Colonic mucosa (tissue), 4 donors: ENCODE data around the gene SAC3D1. TPM values are rescaled to one million over a fixed set of nuclear protein-coding genes. Genes with fewer than 3 reads are reported as not detected.

Source experiments
- DNase-seq: peaks from one replicate; pipeline ENCODE4 v3.0.0-alpha.2; 2020
- H3K27ac ChIP-seq: fragments of 200-600 bp; one replicate; pipeline ENCODE4 v1.8.0; 2021
- H3K27me3 ChIP-seq: fragments of 200-600 bp; one replicate; pipeline ENCODE4 v1.8.0; 2021
- H3K36me3 ChIP-seq: fragments of 200-600 bp; one replicate; pipeline ENCODE4 v1.8.0; 2021
- H3K4me1 ChIP-seq: fragments of 200-600 bp; one replicate; pipeline ENCODE4 v1.8.0; 2021; ENCODE audit warnings: mild to moderate bottlenecking
- H3K4me3 ChIP-seq: fragments of 200-600 bp; one replicate; pipeline ENCODE4 v1.8.0; 2021
- H3K9ac ChIP-seq, 2 donors: one replicate each; pipeline ENCODE4 v1.7.0; 2013; ENCODE audit warnings: control low read depth in 2 of 2, low read depth in 2 of 2, low read length in 2 of 2
- H3K9me3 ChIP-seq: fragments of 200-600 bp; one replicate; pipeline ENCODE4 v1.8.0; 2021
- intact Hi-C: fragments of 100-400 bp; cut with DNase I; formaldehyde crosslinking; loops from one replicate; pipeline ENCODE4 v1.14.1; 2022
- total RNA-seq, 2 donors: library from RNA; stranded (reverse); fragmentation: NEBNext Ultra II Directional in 1 of 2; extraction: Animal tissue kit (Norgen Biotek cat#: 25700) in 1 of 2; gene quantifications; one replicate each; pipeline ENCODE4 v1.2.1, GENCODE V29; 2021
- TF ChIP-seq, protein P1 (sequence below): fragments of 200-600 bp; IDR thresholded peaks from one replicate; pipeline ENCODE4 v1.8.0; 2022; ENCODE audit warnings: antibody characterized with exemption, mild to moderate bottlenecking
- donor health status: healthy.
- donor health status: DM: no; HTN: no; CAD: no.
- donor health status: DM: no; HTN: no; CAD: no.

Gene SAC3D1
- total RNA-seq, 2 donors from 2014 or later: 12.9 to 26.7 TPM

DNA sequence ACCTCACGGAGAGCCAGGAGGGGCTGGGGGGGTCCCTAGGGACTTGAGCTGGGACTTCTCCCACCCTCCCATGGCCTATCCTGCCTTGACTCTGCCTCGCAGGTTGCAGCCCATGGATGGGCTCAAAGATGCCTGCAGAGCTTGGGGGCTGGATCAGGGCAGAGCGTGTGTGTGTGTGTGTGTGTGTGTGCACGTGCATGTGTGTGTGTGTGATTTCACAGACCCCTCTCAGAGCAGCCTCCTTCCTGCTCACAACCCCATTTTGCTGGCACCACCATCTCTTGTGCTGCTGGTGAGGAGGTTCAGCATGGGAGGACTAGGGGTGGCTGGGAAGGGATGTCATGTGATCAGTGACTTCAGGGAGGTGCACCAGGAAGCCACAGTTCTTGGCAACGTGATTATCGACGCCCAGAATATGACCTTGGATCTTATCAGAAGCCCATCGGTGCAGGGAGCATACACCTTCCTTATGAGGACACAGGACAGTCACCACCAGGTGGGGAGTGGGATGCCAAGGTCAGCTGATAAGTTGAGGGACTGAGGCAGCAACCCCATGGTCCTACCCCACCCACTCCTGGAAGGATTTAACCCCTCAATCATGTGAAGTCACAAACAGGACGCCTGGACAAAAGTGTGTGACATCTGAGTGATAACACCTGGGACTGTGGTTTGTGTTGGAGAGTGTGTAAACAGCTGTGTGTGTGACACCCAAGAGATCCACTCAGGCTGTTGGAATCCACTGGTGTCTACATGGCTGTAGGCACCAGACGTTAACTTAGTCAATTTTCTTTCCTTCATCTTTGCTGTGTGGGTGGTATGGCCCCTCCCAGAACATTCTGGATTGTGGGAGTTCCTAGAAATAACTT, 19.2 kb downstream of the SAC3D1 start:
- TF ChIP-seq, protein P1, sequence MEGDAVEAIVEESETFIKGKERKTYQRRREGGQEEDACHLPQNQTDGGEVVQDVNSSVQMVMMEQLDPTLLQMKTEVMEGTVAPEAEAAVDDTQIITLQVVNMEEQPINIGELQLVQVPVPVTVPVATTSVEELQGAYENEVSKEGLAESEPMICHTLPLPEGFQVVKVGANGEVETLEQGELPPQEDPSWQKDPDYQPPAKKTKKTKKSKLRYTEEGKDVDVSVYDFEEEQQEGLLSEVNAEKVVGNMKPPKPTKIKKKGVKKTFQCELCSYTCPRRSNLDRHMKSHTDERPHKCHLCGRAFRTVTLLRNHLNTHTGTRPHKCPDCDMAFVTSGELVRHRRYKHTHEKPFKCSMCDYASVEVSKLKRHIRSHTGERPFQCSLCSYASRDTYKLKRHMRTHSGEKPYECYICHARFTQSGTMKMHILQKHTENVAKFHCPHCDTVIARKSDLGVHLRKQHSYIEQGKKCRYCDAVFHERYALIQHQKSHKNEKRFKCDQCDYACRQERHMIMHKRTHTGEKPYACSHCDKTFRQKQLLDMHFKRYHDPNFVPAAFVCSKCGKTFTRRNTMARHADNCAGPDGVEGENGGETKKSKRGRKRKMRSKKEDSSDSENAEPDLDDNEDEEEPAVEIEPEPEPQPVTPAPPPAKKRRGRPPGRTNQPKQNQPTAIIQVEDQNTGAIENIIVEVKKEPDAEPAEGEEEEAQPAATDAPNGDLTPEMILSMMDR: no peak
- H3K27me3 ChIP-seq: no peaks in the 10 kb centered on the region
- H3K4me3 ChIP-seq: no peak overlapping the region
- H3K9me3 ChIP-seq: no peaks in the 10 kb centered on the region
- DNase-seq: peak; percentile 45
- no peak overlapping the region for H3K9ac ChIP-seq
- no peak overlapping the region for H3K27ac ChIP-seq
- no peaks in the 10 kb centered on the region for H3K36me3 ChIP-seq
- intact Hi-C loops: no loop called here
- no peaks in the 10 kb centered on the region for H3K4me1 ChIP-seq

DNA sequence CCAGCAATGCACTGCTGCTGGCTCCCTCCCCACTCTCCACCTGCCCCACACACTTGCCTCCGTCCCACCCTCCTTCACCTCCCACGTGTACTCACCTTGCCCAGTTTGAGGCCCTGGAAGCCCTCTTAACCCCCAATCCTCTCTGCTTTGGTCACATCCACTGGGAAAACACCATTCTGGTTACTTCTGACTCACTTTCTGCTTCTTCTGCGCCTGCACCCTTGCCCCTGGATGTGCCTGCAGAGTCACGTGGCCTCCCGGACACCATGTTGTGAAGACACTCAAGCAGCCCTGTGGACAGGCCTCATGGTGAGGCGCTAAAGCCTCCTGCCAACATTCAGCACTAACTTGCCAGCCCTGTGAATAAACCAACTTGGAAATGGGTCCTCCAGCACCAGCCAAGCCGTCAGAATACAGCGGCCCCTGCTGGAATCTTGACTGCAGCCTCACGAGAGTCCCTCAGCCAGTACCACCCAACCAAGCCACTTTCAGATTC, 20.0 kb downstream of the SAC3D1 start:
- TF ChIP-seq, protein P1: no peak
- no peaks in the 10 kb centered on the region for H3K36me3 ChIP-seq
- H3K4me3 ChIP-seq: no peak overlapping the region
- intact Hi-C loops: no loop called here
- no peak for DNase-seq
- H3K4me1 ChIP-seq: no peaks in the 10 kb centered on the region
- no peak overlapping the region for H3K9ac ChIP-seq
- H3K27me3 ChIP-seq: no peaks in the 10 kb centered on the region
- no peaks in the 10 kb centered on the region for H3K9me3 ChIP-seq
- no peak overlapping the region for H3K27ac ChIP-seq

DNA sequence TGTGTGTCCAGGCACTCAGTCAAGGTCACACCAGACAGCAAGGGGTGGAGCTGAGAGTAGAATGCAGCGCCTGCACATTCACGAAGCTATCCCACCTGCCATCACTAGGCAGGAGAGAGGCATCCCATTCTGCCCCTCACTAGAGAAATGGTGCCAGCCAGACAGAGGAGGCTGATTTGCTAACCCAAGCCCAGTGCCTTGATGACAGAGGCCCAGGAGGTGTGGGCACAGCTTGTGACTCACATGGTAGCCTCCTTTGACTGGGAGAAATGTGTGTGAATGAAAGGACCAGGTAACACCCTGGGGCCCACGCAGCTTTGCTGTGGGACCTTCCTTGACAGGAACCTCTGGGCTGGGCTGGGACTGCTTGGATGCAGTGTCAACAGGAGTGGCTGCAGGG, 22.5 kb downstream of the SAC3D1 start:
- intact Hi-C loops: no loop called here
- H3K9ac ChIP-seq: no peak overlapping the region
- no peak overlapping the region for H3K27ac ChIP-seq
- H3K36me3 ChIP-seq: no peaks in the 10 kb centered on the region
- no peaks in the 10 kb centered on the region for H3K4me1 ChIP-seq
- H3K27me3 ChIP-seq: no peaks in the 10 kb centered on the region
- no peak for DNase-seq
- no peaks in the 10 kb centered on the region for H3K9me3 ChIP-seq
- TF ChIP-seq, protein P1: no peak
- H3K4me3 ChIP-seq: no peak overlapping the region

DNA sequence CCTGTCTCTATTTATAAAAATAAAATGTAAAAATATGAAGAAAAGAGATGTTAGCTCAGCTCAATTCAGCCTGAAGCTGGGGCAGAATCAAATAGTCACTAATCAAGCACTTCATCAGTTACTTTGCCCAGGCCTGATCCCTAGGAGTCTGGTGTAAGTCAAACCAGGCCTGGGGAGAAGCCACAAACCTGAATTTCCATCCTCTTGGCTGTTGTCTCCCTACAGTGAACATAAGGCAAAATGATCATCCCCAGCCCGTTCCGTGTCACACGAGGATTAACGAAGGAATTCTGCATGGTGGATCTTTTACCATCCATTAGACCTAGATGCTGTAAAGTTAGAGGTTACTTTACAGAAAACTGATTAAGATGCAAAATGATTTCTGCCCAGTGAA, 23.8 kb downstream of the SAC3D1 start:
- H3K27me3 ChIP-seq: no peaks in the 10 kb centered on the region
- no peak for DNase-seq
- H3K9ac ChIP-seq: no peak overlapping the region
- intact Hi-C loops: no loop called here
- no peaks in the 10 kb centered on the region for H3K4me1 ChIP-seq
- H3K4me3 ChIP-seq: no peak overlapping the region
- H3K36me3 ChIP-seq: no peaks in the 10 kb centered on the region
- no peaks in the 10 kb centered on the region for H3K9me3 ChIP-seq
- no peak overlapping the region for H3K27ac ChIP-seq
- TF ChIP-seq, protein P1: no peak

DNA sequence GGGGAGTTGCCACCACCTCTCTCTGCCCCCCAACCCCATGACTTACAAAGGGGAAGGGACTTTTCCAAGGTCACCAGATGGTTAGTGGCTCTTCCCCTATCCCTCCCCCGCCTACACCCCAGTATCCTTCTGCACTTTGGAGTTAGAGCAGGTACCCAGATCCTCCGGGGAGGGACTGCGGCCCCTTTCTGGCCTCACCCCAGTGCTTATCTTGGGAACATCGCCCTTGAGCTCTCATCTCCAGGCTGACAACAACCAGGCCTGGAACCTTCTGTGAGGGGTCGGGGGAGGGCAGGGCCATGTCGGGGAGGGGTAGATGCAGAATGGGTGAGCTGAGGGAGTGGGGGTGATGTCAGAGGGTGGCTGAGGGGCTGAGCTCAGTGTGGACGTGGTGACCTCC, 24.8 kb downstream of the SAC3D1 start:
- Histone ChIP-seq H3K9me3 (no peaks in the 10 kb centered on the region), H3K4me1 (no peaks in the 10 kb centered on the region), H3K27me3 (no peaks in the 10 kb centered on the region), H3K9ac (no peak overlapping the region), H3K36me3 (no peaks in the 10 kb centered on the region), H3K4me3 (no peak overlapping the region), H3K27ac (no peak overlapping the region)
- TF ChIP-seq, protein P1: no peak
- DNase-seq: no peak
- intact Hi-C loops: no loop called here
